GM21825 (cell line): ENCODE measurements around the gene ZNF280A.
"Not testable (repeated sequence)": the region's sequence is repeated elsewhere in the genome, so short reads cannot be mapped to it uniquely, and the experiment has no call there.

Experiments
- ATAC-seq: cut with Tn5 transposase; IDR thresholded peaks from one replicate; pipeline ENCODE4 v1.9.1; 2021; ENCODE audit warnings: mild to moderate bottlenecking, moderate library complexity; ENCODE audit not compliant: unreplicated experiment

ZNF280A gene

GRCh38 chr22:22546490-22546889, 26.4 kb upstream of the ZNF280A start:
- no peak for ATAC-seq

- no peak for ATAC-seq
These were observed 25.0 kb upstream of the ZNF280A start for GRCh38 chr22:22545084-22545483.

GRCh38 chr22:22538226-22538989, 18.3 kb upstream of the ZNF280A start:
- no peak for ATAC-seq

- no peak for ATAC-seq
These were observed 16.8 kb upstream of the ZNF280A start for GRCh38 chr22:22536916-22537315.

GRCh38 chr22:22536515-22536914, 16.4 kb upstream of the ZNF280A start:
- no peak for ATAC-seq

- ATAC-seq = no peak
These were observed 15.6 kb upstream of the ZNF280A start for GRCh38 chr22:22535662-22536061.

- ATAC-seq = no peak
These were observed 14.7 kb upstream of the ZNF280A start for GRCh38 chr22:22534604-22535415.

- no peak for ATAC-seq
These were observed 13.8 kb upstream of the ZNF280A start for GRCh38 chr22:22533863-22534262.

GRCh38 chr22:22533417-22533816, 13.3 kb upstream of the ZNF280A start:
- no peak for ATAC-seq

GRCh38 chr22:22532547-22533071, 12.5 kb upstream of the ZNF280A start:
- not testable (repeated sequence) for ATAC-seq

GRCh38 chr22:22531770-22532546, 11.9 kb upstream of the ZNF280A start:
- no peak for ATAC-seq

- ATAC-seq = no peak
These were observed 8.7 kb upstream of the ZNF280A start for GRCh38 chr22:22528780-22529179.

GRCh38 chr22:22527312-22527711, 7.2 kb upstream of the ZNF280A start:
- no peak for ATAC-seq

- ATAC-seq = no peak
These were observed 6.2 kb upstream of the ZNF280A start for GRCh38 chr22:22526125-22526912.

- ATAC-seq = no peak
These were observed 3.4 kb upstream of the ZNF280A start for GRCh38 chr22:22523494-22523893.

- no peak for ATAC-seq
These were observed 1.6 kb upstream of the ZNF280A start for GRCh38 chr22:22521631-22522030.

GRCh38 chr22:22520667-22521602, 865 bp upstream of the ZNF280A start:
- ATAC-seq = no peak

- no peak for ATAC-seq
These were observed 479 bp downstream of the ZNF280A start for GRCh38 chr22:22519591-22519990.

- no peak for ATAC-seq
These were observed 3.1 kb downstream of the ZNF280A start for GRCh38 chr22:22516992-22517391.
